ENCODE measurements around the gene ALAS1.

- TF ChIP-seq CTCF (IDR thresholded peaks at IDR 0.05) (no peak), POLR2AphosphoS5 (IDR thresholded peaks at IDR 0.05; ENCODE audit: insufficient read depth in 1 of 2, low read depth in 1 of 2) (peak; percentile 70 to 87)
These were observed 18.8 kb downstream of the ALAS1 start for GRCh38 chr3:52216585-52217408.
